CD4-positive, alpha-beta T cell treated with Interleukin-10 for 1 hour (primary cell): ENCODE measurements around the gene DENND2A.
"Not testable (repeated sequence)": the region's sequence is repeated elsewhere in the genome, so short reads cannot be mapped to it uniquely, and the experiment has no call there.

Experiments used
- DNase-seq: peaks from one replicate; pipeline ENCODE4 v3.0.0-alpha.2; 2020

The DENND2A gene, protein sequence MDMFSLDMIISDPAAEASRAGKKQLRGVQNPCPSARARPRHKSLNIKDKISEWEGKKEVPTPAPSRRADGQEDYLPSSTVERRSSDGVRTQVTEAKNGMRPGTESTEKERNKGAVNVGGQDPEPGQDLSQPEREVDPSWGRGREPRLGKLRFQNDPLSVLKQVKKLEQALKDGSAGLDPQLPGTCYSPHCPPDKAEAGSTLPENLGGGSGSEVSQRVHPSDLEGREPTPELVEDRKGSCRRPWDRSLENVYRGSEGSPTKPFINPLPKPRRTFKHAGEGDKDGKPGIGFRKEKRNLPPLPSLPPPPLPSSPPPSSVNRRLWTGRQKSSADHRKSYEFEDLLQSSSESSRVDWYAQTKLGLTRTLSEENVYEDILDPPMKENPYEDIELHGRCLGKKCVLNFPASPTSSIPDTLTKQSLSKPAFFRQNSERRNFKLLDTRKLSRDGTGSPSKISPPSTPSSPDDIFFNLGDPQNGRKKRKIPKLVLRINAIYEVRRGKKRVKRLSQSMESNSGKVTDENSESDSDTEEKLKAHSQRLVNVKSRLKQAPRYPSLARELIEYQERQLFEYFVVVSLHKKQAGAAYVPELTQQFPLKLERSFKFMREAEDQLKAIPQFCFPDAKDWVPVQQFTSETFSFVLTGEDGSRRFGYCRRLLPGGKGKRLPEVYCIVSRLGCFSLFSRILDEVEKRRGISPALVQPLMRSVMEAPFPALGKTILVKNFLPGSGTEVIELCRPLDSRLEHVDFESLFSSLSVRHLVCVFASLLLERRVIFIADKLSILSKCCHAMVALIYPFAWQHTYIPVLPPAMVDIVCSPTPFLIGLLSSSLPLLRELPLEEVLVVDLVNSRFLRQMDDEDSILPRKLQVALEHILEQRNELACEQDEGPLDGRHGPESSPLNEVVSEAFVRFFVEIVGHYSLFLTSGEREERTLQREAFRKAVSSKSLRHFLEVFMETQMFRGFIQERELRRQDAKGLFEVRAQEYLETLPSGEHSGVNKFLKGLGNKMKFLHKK

DNA sequence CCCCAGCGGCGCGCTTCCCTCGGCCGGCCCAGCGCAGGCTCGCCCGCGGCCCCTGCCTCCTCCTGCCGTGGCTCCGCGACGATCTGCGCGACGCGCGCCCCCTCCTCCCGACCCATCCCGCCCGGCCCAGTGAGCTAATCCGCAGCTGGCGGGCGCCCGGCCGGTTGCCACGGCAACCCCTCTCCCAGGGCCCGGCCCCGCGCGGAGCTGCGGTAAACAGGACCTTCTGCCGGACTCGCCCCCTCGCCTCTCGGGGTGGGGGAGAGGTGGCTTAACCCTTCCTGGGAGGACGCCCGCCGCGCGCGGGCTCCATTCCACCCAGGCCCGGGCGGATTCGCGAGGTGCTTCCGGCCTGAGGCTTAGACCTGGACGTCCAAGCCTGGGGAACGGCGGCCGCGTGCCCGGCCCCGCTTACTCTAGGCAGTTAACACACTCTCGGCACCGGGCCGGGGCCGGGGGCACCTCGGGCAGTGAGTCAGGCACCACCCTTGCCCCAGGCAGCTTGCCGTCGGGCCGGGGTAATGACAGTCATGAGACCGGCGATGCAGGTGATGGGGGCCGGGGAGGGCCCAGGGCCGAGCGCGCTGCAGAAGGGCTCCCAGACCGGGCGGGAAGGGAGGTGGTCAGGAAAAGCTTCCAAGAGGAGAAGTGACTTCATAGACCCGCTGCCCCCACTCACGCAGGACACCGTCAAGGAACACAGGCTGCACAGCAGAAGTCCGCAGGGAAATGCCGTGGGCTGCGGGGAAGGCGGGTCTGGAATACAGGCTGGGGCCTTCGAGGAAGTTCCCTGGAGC, at the start of gene DENND2A:
TSS of gene DENND2A (minus strand) at position 87 of the 797 bp plus-strand sequence. CDS start 38,416 bp downstream, outside the sequence.
- DNase-seq: no peak

GRCh38 chr7:140689199-140690152, 48.9 kb upstream of the DENND2A start:
- DNase-seq: no peak

GRCh38 chr7:140688341-140688740, 47.7 kb upstream of the DENND2A start:
- DNase-seq: no peak

- no peak for DNase-seq
These were observed 46.3 kb upstream of the DENND2A start for GRCh38 chr7:140686921-140687320.

DNA sequence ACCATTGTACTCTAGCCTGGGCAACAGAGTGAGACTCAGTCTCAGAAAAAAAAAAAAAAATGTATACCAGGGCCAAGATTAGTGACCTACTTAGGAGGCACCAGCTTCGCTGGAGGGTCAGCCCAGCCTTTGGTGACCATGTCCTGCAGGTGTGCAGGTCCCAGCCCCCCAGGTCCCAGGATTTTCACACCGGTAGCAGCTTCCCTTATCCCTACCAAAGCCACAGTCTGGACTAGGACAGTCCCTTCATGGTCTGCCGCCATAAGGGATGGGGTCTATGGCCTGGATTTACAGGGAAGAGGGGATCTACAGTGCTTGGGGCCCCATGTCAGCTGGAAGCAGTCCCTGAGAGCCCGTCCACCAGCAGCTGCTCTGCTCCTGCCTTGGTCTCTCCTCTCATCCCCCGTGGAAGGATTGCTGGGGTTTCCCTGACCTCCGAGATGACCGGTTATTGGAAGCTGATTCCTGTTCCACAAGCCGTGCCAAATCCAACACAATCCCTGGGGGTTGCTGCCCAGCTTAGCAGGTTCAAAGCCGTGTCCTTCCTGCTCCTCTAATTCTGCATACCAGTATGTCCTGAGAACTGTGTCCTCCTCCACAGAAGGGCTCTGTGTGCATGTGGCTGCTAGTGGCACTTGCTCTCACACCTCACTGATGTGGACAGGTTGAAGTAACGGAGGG, 44.9 kb upstream of the DENND2A start:
- no peak for DNase-seq

GRCh38 chr7:140684066-140684950, 43.7 kb upstream of the DENND2A start:
- no peak for DNase-seq

DNA sequence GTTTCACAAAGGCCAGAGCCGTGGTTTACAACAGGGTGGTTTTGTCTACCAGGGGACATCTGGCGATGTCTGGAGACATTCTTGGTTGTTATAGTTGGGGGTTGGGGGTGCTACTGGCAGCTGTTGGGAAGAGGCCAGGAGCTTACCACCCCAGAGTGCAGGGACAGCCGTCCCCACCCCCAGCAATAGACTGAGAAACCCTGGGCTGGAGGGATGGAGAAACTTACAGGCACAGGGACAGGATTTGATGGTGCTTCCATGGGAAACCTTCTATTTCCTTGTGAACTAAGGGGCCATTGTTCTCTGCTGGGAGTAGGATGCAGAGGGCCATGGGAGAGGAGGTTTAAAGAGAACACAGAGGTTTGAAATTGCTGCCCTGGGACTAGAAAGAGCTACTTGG, 43.0 kb upstream of the DENND2A start:
- no peak for DNase-seq

DNA sequence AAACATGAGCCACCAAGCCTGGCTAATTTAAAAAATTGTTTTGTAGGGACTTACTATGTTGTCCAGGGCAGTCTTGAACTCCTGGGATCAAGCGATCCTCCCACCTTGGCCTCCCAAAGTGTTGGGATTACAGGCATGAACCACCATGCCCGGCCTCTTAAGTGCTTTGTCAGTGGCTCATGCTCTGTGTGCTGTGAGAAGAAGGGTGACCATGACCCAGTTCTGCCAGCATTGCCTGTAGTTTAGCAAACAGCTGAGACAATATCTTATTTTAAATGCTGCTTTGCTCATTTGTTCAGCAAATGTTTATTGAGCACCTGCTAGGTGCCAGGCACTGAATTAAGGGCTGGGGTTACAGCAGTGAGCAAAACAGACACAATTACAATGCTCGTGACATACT, 41.2 kb upstream of the DENND2A start:
- DNase-seq: no peak

GRCh38 chr7:140680886-140681285, 40.3 kb upstream of the DENND2A start:
- no peak for DNase-seq

DNA sequence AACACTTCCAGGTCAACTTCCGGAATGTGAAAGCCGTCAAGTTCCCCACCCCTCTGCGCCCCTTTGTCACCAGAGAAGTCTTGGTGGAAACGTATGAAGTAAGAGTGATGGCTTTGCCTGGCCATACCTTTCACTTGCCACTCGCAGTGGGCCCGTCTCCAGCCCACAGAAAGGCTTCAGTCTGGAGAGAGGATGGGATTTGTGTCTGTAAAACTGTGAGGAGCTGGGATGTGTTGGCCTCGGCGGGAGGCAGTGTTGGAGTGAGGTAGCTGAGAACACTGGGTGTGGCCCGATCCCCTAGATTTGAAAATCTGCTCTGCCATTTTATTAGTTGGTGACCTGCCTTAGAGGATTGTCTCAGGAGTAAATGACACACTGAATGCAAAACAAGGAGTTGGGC, 38.6 kb upstream of the DENND2A start:
- DNase-seq: no peak

DNA sequence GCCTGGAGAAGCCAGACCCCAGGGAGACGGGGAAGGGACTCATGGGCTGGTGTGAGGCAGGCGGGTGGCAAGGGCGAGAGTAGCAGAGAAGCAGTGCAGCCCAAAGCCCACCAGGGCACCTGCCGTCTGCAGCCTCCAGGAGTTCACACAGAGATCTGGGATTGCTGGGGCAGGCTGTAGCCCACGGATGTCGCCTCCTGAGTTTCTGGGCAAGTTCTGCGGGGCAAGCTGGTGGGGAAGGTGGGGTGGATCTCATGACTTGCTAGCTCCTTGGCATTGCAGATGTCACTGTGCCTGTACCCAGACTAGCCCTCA, 38.2 kb upstream of the DENND2A start:
- DNase-seq: no peak

- DNase-seq: no peak
These were observed 37.6 kb upstream of the DENND2A start for GRCh38 chr7:140678081-140678815.

GRCh38 chr7:140677496-140677895, 36.9 kb upstream of the DENND2A start:
- no peak for DNase-seq

DNA sequence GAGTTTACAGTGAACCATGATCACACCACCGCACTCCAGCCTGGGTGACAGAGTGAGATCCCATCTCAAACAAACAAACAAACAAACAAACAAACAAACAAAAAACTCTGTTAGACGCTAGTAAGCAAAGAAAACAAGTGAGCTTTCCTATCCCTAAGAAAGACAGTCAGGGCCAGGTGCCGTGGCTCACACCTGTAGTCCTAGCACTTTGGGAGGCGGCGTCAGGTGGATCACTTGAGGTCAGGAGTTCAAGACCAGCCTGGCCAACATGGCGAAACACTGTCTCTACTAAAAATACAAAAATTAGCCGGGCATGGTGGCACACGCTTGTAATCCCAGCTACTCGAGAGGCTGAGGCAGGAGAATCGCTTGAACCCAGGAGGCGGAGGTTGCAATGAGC, 36.3 kb upstream of the DENND2A start:
- DNase-seq: not testable (repeated sequence)

DNA sequence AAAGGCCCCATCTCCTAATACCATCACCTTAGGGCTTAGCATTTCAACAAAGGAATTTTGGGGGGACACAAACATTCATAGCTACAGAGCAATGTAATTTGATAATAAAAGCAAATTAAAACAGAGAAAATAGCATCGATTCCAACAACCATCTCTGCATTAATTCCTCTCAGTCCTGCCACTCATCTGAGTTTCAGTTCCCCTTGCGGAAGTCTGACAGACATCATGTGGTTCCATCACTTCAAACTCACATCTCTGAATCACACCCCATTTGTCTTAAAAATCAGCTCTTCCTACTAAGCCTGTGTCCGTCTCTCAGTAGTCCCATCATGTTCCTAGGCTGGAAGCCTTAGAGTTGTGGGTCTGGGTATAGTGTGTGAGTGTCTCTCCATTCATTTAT, 35.7 kb upstream of the DENND2A start:
- no peak for DNase-seq

DNA sequence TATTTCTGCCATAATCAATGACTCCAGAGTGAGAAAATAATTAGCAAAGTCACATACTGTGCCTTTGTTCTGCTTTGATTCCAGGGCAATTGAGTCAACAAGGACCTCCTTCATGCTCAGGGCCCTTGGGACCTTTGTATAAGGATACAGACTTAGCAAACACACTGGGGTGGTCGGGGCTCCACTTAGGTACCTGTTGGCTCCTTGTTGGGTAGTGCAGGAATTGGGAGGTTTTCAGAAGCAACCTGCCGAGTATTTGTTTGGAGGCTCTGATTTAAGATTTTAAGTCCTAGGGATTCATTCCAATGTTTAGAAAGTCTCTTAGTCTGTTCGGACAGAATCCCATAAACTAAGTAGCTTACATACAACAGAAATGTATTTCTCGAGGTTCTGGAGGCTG, 35.1 kb upstream of the DENND2A start:
- DNase-seq: no peak

DNA sequence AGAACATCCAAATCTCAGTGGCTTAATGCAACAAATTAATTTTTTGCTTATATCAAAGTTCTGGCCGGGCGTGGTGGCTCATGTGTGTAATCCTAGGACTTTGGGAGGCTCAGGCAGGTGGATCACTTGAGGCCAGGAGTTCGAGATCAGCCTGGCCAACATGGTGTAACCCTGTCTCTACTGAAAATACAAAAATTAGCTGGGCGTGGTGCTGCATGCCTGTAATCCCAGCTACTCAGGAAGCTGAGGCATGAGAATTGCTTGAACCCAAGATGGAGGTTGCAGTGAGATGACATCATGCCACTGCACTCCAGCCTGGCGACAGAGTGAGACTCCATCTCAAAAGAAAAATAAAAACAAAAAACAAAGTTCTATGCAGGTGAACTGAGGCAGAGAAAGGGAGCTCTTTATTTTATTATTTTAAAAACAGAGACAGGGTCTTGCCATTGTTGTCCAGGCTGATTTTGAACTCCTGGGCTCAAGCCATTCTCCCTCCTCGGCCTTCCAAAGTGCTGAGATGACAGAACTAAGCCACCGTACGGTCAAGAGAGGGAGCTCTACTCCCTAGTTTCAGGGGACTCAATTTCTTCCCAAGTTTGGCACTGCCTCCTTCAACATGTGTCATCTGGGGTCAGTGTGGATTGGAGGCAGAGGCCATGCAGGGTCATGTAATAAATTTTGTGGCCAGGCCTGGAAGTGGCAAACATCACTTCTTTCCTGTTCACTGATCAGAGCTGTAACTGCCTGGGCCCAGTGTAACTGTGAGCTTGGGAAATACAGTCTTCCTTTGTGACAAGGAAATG, 34.5 kb upstream of the DENND2A start:
- DNase-seq: no peak

GRCh38 chr7:140674356-140674800, 33.8 kb upstream of the DENND2A start:
- no peak for DNase-seq

DNA sequence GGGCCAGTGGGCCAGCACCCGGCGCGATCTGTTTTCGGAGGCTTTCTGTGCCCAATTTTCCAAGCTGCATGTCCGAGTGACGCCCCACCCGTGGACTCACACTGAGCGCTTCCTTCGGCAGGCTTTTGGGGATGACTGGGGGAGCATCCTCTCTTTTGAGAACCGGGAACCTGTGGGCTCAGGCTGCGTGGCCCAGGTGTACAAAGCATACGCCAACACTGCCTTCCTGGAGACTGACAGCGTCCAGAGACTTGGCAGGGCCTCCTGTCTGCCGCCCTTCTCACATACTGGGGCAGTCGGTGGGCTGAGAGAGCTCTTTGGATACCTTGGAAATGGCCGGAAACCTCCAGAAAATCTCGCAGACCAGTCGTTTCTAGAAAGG, 33.2 kb upstream of the DENND2A start:
- no peak for DNase-seq
